ENCODE measurements around the gene PRKN. TPM values are rescaled to one million over a fixed set of nuclear protein-coding genes. Genes with fewer than 3 reads are reported as not detected.

Gene PRKN
- total and polyA plus RNA-seq, 2 donors (not counting 1 experiment from before 2014, with no cell fraction given), result 0.43 to 4.6 TPM

- Histone ChIP-seq H3K4me3 (replicated peaks in 1 of 4; ENCODE audit: control extremely low read depth in 1 of 4, insufficient read depth in 1 of 4, low read depth in 3 of 4, low read length in 4 of 4) (no peak overlapping the region), H3K36me3 (ENCODE audit: control insufficient read depth, insufficient read depth, low read length) (no peaks in the 10 kb centered on the region), H2AFZ (ENCODE audit: low read length) (no peak overlapping the region), H3K27ac (ENCODE audit: insufficient read depth, low read length) (no peak overlapping the region), H3K4me2 (ENCODE audit: extremely low read depth, insufficient read depth, low read length) (no peak overlapping the region), H3K9ac (ENCODE audit: insufficient read depth, low read length) (no peak overlapping the region), H3K4me1 (ENCODE audit: control insufficient read depth, extremely low read depth, insufficient read depth, low read length) (no peaks in the 10 kb centered on the region), H3K79me2 (ENCODE audit: control insufficient read depth, insufficient read depth, low read length) (no peaks in the 10 kb centered on the region), H3K9me3 (ENCODE audit: control insufficient read depth, insufficient read depth, low read depth, low read length) (no peaks in the 10 kb centered on the region), H3K27me3 (ENCODE audit: control insufficient read depth, insufficient read depth, low read length) (no peaks in the 10 kb centered on the region), H4K20me1 (ENCODE audit: control insufficient read depth, extremely low read depth, insufficient read depth, low read length) (no peaks in the 10 kb centered on the region)
- DNase-seq (ENCODE audit: low read depth in 2 of 2), result no peak
- TF ChIP-seq CTCF (conservative IDR thresholded peaks at IDR 0.05 in 1 of 2, IDR thresholded peaks at IDR 0.05 in 1 of 2; ENCODE audit: low read depth in 1 of 2, low read length in 2 of 2) (no peak), EZH2 (IDR thresholded peaks at IDR 0.05; ENCODE audit: low read length, missing control alignments) (no peak)
Measured at GRCh38 chr6:161837449-161837735, 890.2 kb downstream of the PRKN start.

- Histone ChIP-seq H3K79me2 (ENCODE audit: control insufficient read depth, insufficient read depth, low read length) (no peaks in the 10 kb centered on the region), H3K4me1 (ENCODE audit: control insufficient read depth, extremely low read depth, insufficient read depth, low read length) (no peaks in the 10 kb centered on the region), H2AFZ (ENCODE audit: low read length) (no peak overlapping the region), H3K27ac (ENCODE audit: insufficient read depth, low read length) (no peak overlapping the region), H3K36me3 (ENCODE audit: control insufficient read depth, insufficient read depth, low read length) (no peaks in the 10 kb centered on the region), H3K9me3 (ENCODE audit: control insufficient read depth, insufficient read depth, low read depth, low read length) (no peaks in the 10 kb centered on the region), H3K4me2 (ENCODE audit: extremely low read depth, insufficient read depth, low read length) (no peak overlapping the region), H4K20me1 (ENCODE audit: control insufficient read depth, extremely low read depth, insufficient read depth, low read length) (no peaks in the 10 kb centered on the region), H3K4me3 (replicated peaks in 1 of 4; ENCODE audit: control extremely low read depth in 1 of 4, insufficient read depth in 1 of 4, low read depth in 3 of 4, low read length in 4 of 4) (no peak overlapping the region), H3K9ac (ENCODE audit: insufficient read depth, low read length) (no peak overlapping the region), H3K27me3 (ENCODE audit: control insufficient read depth, insufficient read depth, low read length) (no peaks in the 10 kb centered on the region)
- TF ChIP-seq EZH2 (IDR thresholded peaks at IDR 0.05; ENCODE audit: low read length, missing control alignments), result no peak
- TF ChIP-seq CTCF (conservative IDR thresholded peaks at IDR 0.05 in 1 of 2, IDR thresholded peaks at IDR 0.05 in 1 of 2; ENCODE audit: low read depth in 1 of 2, low read length in 2 of 2), result peak in 1 of 2 donors; percentile 75
- DNase-seq (ENCODE audit: low read depth in 2 of 2), result peak; percentile 31 to 58
Measured at GRCh38 chr6:161836643-161837448, 890.7 kb downstream of the PRKN start.

GRCh38 chr6:161835500-161836215, 891.9 kb downstream of the PRKN start:
- H4K20me1 ChIP-seq (ENCODE audit: control insufficient read depth, extremely low read depth, insufficient read depth, low read length), result no peaks in the 10 kb centered on the region
- H3K9ac ChIP-seq (ENCODE audit: insufficient read depth, low read length), result no peak overlapping the region
- no peak overlapping the region for H2AFZ ChIP-seq (ENCODE audit: low read length)
- no peaks in the 10 kb centered on the region for H3K9me3 ChIP-seq (ENCODE audit: control insufficient read depth, insufficient read depth, low read depth, low read length)
- no peak overlapping the region for H3K4me2 ChIP-seq (ENCODE audit: extremely low read depth, insufficient read depth, low read length)
- H3K4me1 ChIP-seq (ENCODE audit: control insufficient read depth, extremely low read depth, insufficient read depth, low read length), result no peaks in the 10 kb centered on the region
- DNase-seq (ENCODE audit: low read depth in 2 of 2), result peak in 1 of 2 donors; percentile 44
- TF ChIP-seq EZH2 (IDR thresholded peaks at IDR 0.05; ENCODE audit: low read length, missing control alignments) (no peak), CTCF (conservative IDR thresholded peaks at IDR 0.05 in 1 of 2, IDR thresholded peaks at IDR 0.05 in 1 of 2; ENCODE audit: low read depth in 1 of 2, low read length in 2 of 2) (peak in 1 of 2 donors; percentile 41)
- no peaks in the 10 kb centered on the region for H3K27me3 ChIP-seq (ENCODE audit: control insufficient read depth, insufficient read depth, low read length)
- H3K36me3 ChIP-seq (ENCODE audit: control insufficient read depth, insufficient read depth, low read length), result no peaks in the 10 kb centered on the region
- no peak overlapping the region for H3K4me3 ChIP-seq (replicated peaks in 1 of 4; ENCODE audit: control extremely low read depth in 1 of 4, insufficient read depth in 1 of 4, low read depth in 3 of 4, low read length in 4 of 4)
- no peaks in the 10 kb centered on the region for H3K79me2 ChIP-seq (ENCODE audit: control insufficient read depth, insufficient read depth, low read length)
- no peak overlapping the region for H3K27ac ChIP-seq (ENCODE audit: insufficient read depth, low read length)

Data from fibroblast of lung (primary cell).